ENCODE measurements around the gene MNAT1.
A peak's percentile ranks its signal among the peaks of the same experiment; 100 is the strongest.
"Not testable (repeated sequence)": the region's sequence is repeated elsewhere in the genome, so short reads cannot be mapped to it uniquely, and the experiment has no call there.

MNAT1 gene

DNA sequence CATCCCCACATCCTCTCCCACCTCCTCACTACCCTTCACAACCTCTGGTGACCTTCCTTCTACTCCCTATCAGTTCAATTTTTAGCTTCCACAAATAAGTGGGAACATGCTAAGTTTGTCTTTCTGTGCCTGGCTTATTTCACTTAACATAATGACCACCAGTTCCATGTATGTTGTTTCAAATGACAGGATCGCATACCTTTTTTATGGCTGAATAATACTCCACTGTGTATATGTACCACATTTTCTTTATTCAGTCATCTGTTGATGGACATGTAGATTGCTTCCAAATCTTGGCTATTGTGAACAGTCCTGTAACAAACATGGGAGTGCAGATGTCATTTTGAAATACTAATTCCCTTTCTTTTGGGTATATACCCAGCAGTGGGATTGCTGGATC is 147.7 kb downstream of the MNAT1 start:
- TF ChIP-seq JUND (IDR thresholded peaks at IDR 0.05; ENCODE audit: low read depth) = no peak
- in situ Hi-C loops (cut with HindIII; ENCODE audit: low pct_unique_long_range_greater_than_20kb, low sequenced_read_pairs) = no loop called here
- DNase-seq (ENCODE audit: low read depth in 1 of 2, low spot score in 1 of 2) = no peak

GRCh38 chr14:60884134-60884533 is 149.6 kb downstream of the MNAT1 start:
- no peak for DNase-seq (ENCODE audit: low read depth in 1 of 2, low spot score in 1 of 2)
- no peak for TF ChIP-seq JUND (IDR thresholded peaks at IDR 0.05; ENCODE audit: low read depth)
- in situ Hi-C loops (cut with HindIII; ENCODE audit: low pct_unique_long_range_greater_than_20kb, low sequenced_read_pairs) = no loop called here

- DNase-seq (ENCODE audit: low read depth in 1 of 2, low spot score in 1 of 2); in situ Hi-C loops (cut with HindIII; ENCODE audit: low pct_unique_long_range_greater_than_20kb, low sequenced_read_pairs): not testable (repeated sequence)
Measured at GRCh38 chr14:60890636-60891035, 156.1 kb downstream of the MNAT1 start.

DNA sequence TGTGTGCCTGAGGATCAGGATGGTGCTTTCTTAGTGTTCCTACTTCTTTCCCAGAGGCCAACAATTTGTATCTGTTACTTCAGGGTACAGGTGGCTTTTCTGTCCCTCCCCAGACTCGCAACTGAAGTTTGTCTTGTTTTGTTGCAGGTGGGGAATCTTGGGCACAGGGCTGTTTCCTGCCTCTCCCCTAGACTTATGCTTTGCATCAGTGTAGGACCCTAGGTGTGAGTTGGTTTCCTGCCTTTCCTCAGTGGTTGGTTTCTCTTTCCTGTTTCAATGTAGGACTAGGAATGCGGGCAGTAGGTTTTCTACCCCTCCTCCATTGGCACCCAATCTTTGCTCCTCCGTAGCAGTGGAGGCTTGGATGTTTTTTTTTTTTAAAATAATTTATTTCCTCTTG is 159.3 kb downstream of the MNAT1 start:
- in situ Hi-C loops (cut with HindIII; ENCODE audit: low pct_unique_long_range_greater_than_20kb, low sequenced_read_pairs) = no loop called here
- no peak for DNase-seq (ENCODE audit: low read depth in 1 of 2, low spot score in 1 of 2)
- no peak for TF ChIP-seq JUND (IDR thresholded peaks at IDR 0.05; ENCODE audit: low read depth)

- TF ChIP-seq JUND (IDR thresholded peaks at IDR 0.05; ENCODE audit: low read depth) = no peak
- in situ Hi-C loops (cut with HindIII; ENCODE audit: low pct_unique_long_range_greater_than_20kb, low sequenced_read_pairs) = no loop called here
- DNase-seq (ENCODE audit: low read depth in 1 of 2, low spot score in 1 of 2) = no peak
Measured at GRCh38 chr14:60904381-60904780, 169.8 kb downstream of the MNAT1 start.

- TF ChIP-seq JUND (IDR thresholded peaks at IDR 0.05; ENCODE audit: low read depth) = no peak
- no peak for DNase-seq (ENCODE audit: low read depth in 1 of 2, low spot score in 1 of 2)
- in situ Hi-C loops (cut with HindIII; ENCODE audit: low pct_unique_long_range_greater_than_20kb, low sequenced_read_pairs) = no loop called here
Measured at GRCh38 chr14:60905923-60906322, 171.4 kb downstream of the MNAT1 start.

GRCh38 chr14:60915781-60916180 is 181.2 kb downstream of the MNAT1 start:
- peak in 1 of 2 experiments; percentile 18 for DNase-seq (ENCODE audit: low read depth in 1 of 2, low spot score in 1 of 2)
- TF ChIP-seq JUND (IDR thresholded peaks at IDR 0.05; ENCODE audit: low read depth) = no peak
- in situ Hi-C loops (cut with HindIII; ENCODE audit: low pct_unique_long_range_greater_than_20kb, low sequenced_read_pairs) = no loop called here

GRCh38 chr14:60922050-60922449 is 187.5 kb downstream of the MNAT1 start:
- TF ChIP-seq JUND (IDR thresholded peaks at IDR 0.05; ENCODE audit: low read depth) = no peak
- in situ Hi-C loops (cut with HindIII; ENCODE audit: low pct_unique_long_range_greater_than_20kb, low sequenced_read_pairs) = no loop called here
- DNase-seq (ENCODE audit: low read depth in 1 of 2, low spot score in 1 of 2) = no peak

GRCh38 chr14:60925286-60925685 is 190.7 kb downstream of the MNAT1 start:
- in situ Hi-C loops (cut with HindIII; ENCODE audit: low pct_unique_long_range_greater_than_20kb, low sequenced_read_pairs) = no loop called here
- DNase-seq (ENCODE audit: low read depth in 1 of 2, low spot score in 1 of 2) = no peak
- no peak for TF ChIP-seq JUND (IDR thresholded peaks at IDR 0.05; ENCODE audit: low read depth)

DNA sequence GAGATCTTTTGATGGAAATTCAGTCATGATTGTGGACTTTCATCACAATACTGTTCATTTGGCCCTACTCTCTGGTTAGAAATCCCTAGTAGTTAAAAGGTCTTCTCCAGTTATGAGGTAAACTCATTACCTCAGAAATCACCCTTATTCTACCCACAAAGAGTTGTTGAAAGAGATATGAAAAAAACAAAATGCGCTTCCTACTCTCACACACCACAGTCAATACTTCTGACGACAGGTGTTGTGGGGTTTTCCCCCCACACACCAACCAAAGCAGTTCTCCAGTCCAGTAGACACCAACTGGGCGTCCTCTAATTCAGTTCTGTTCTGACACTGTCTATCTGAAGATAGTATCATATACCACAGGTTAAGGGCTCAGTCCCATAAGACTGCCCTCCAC is 191.4 kb downstream of the MNAT1 start:
- no peak for DNase-seq (ENCODE audit: low read depth in 1 of 2, low spot score in 1 of 2)
- TF ChIP-seq JUND (IDR thresholded peaks at IDR 0.05; ENCODE audit: low read depth) = no peak
- in situ Hi-C loops (cut with HindIII; ENCODE audit: low pct_unique_long_range_greater_than_20kb, low sequenced_read_pairs) = no loop called here

- in situ Hi-C loops (cut with HindIII; ENCODE audit: low pct_unique_long_range_greater_than_20kb, low sequenced_read_pairs) = no loop called here
- DNase-seq (ENCODE audit: low read depth in 1 of 2, low spot score in 1 of 2) = no peak
- no peak for TF ChIP-seq JUND (IDR thresholded peaks at IDR 0.05; ENCODE audit: low read depth)
Measured at GRCh38 chr14:60931218-60931617, 196.7 kb downstream of the MNAT1 start.

GRCh38 chr14:60933920-60934655 is 199.5 kb downstream of the MNAT1 start:
- in situ Hi-C loops (cut with HindIII; ENCODE audit: low pct_unique_long_range_greater_than_20kb, low sequenced_read_pairs) = no loop called here
- no peak for DNase-seq (ENCODE audit: low read depth in 1 of 2, low spot score in 1 of 2)
- no peak for TF ChIP-seq JUND (IDR thresholded peaks at IDR 0.05; ENCODE audit: low read depth)

DNA sequence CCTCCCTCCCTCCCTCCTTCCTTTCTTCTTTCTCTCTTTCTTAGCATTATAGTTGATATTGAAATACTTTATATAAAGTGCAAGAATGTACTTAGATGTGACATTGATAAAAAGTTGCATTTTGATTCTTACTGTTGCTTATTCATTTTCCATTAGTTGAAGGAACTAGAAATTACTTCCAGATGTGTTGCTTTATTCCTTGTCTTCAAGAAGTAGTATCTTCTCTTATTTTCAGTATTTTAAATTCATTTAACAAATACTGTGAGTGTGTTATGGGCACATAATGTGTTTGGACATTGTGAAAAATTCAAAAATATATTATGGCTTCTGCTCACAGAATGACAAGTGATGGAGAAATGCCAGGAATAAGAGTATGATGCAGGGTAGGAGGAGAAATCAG is 200.8 kb downstream of the MNAT1 start:
- no peak for TF ChIP-seq JUND (IDR thresholded peaks at IDR 0.05; ENCODE audit: low read depth)
- in situ Hi-C loops (cut with HindIII; ENCODE audit: low pct_unique_long_range_greater_than_20kb, low sequenced_read_pairs) = no loop called here
- no peak for DNase-seq (ENCODE audit: low read depth in 1 of 2, low spot score in 1 of 2)

DNA sequence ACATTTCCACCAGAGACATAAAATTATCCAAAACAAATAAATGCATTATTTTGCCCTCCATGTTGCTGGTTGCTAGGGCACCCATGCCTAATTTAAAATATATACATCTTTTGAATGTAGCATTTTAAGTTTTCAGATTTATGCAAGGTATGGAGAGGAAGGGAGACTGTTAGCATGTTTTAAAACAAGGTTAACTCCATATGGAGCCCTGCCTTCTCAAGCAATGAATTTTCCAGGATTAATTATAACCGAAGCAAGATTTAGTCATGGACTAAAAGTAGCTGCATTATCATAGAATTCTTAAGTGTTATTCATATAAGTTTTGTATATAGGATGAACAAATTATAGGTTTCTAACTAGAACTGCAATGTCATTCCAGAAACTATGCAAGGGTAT is 209.1 kb downstream of the MNAT1 start:
- no peak for DNase-seq (ENCODE audit: low read depth in 1 of 2, low spot score in 1 of 2)
- in situ Hi-C loops (cut with HindIII; ENCODE audit: low pct_unique_long_range_greater_than_20kb, low sequenced_read_pairs) = no loop called here

More for the DNA sequence above, 209.1 kb downstream of the MNAT1 start:
- TF ChIP-seq JUND (IDR thresholded peaks at IDR 0.05; ENCODE audit: low read depth) = no peak

All from T47D (cell line).